Right cardiac atrium (tissue), 5 donors: Measurements from ENCODE around the gene CDK14. TPM values are rescaled to one million over a fixed set of nuclear protein-coding genes. Genes with fewer than 3 reads are reported as not detected.
"Not testable (repeated sequence)": the region's sequence is repeated elsewhere in the genome, so short reads cannot be mapped to it uniquely, and the experiment has no call there.

Experiments used
- ATAC-seq, 2 donors: fragments of 200-7000 bp; cut with Tn5 transposase; one replicate each; pipeline versions ENCODE4 v1.8.0 to v1.9.1; 2020; ENCODE audit warnings: moderate library complexity in 2 of 2, mild to moderate bottlenecking in 1 of 2
- DNase-seq, 3 donors: peaks; one replicate each; pipeline ENCODE4 v3.0.0-alpha.2; 2020
- H3K27ac ChIP-seq: one replicate; pipeline ENCODE4 v1.5.1; 2013; ENCODE audit warnings: mild to moderate bottlenecking, low read length, control low read depth, moderate library complexity
- H3K27me3 ChIP-seq: one replicate; pipeline ENCODE4 v1.6.1; 2013; ENCODE audit not compliant: control insufficient read depth, insufficient read depth
- H3K4me1 ChIP-seq: one replicate; pipeline ENCODE4 v1.6.1; 2013; ENCODE audit warnings: low read length; ENCODE audit not compliant: control insufficient read depth, insufficient read depth
- H3K4me3 ChIP-seq: one replicate; pipeline ENCODE4 v1.5.1; 2013; ENCODE audit warnings: low read length, control low read depth
- H3K9me3 ChIP-seq: one replicate; pipeline ENCODE4 v1.6.1; 2013; ENCODE audit warnings: low read length; ENCODE audit not compliant: control insufficient read depth
- WGBS: extraction: QIAGEN DNeasy Blood & Tissue Kit; methylation state at CpG from one replicate; pipeline ENCODE4 v1.1.7; 2013; 5-methylcytosine and 5-hydroxymethylcytosine counted together
- intact Hi-C, 4 donors: fragments of 100-400 bp; cut with DNase I; formaldehyde crosslinking; loops; one replicate each; pipeline versions ENCODE4 v1.11.0 to v1.14.0; 2022 to 2023
- polyA plus RNA-seq: library from polyadenylated mRNA; stranded (reverse); fragments of 200-250 nt; gene quantifications from one replicate; pipeline ENCODE4 v1.2.3, GENCODE V29; 2013
- total RNA-seq, 4 donors: library from RNA; stranded (reverse); fragmentation: NEBNext Ultra II Directional; extraction: Animal tissue kit (Norgen Biotek cat#: 25700); gene quantifications; one replicate each; pipeline ENCODE4 v1.2.1, GENCODE V29; 2021
- donor health status: healthy with polysubstance abuse.
- donor health status: DM: no; HTN: yes; CAD: no.
- donor health status: DM: no; HTN: no; CAD: no.
- donor health status: DM: no; HTN: yes; CAD: no; lungs with severe emphysema.
- donor health status: DM: yes; HTN: yes; CAD: no.

The CDK14 gene
- total and polyA plus RNA-seq, 5 donors: 10.7 to 93.1 (median 59.6) TPM

GRCh38 chr7:90769566-90769965 is 173.4 kb downstream of the CDK14 start:
- H3K27me3 ChIP-seq, H3K4me1 ChIP-seq, H3K27ac ChIP-seq, ATAC-seq, intact Hi-C loops, DNase-seq, H3K9me3 ChIP-seq, H3K4me3 ChIP-seq: not testable (repeated sequence)
- WGBS: 89% methylated on average over 5 of the region's 5 CpGs

- H3K9me3 ChIP-seq: no peaks in the 10 kb centered on the region
- no peak for DNase-seq
- peaks cover 1% of the 10 kb centered on the region for H3K4me1 ChIP-seq
- no peak for ATAC-seq
- WGBS: 92% methylated on average over 2 of the region's 2 CpGs
- no peaks in the 10 kb centered on the region for H3K27me3 ChIP-seq
- no peak overlapping the region for H3K27ac ChIP-seq
- no peak overlapping the region for H3K4me3 ChIP-seq
- intact Hi-C loops: no loop called here
These were observed 175.2 kb downstream of the CDK14 start for GRCh38 chr7:90771281-90771680.

- Histone ChIP-seq H3K27ac (no peak overlapping the region), H3K27me3 (no peaks in the 10 kb centered on the region), H3K4me1 (peaks cover 3% of the 10 kb centered on the region), H3K9me3 (no peaks in the 10 kb centered on the region), H3K4me3 (no peak overlapping the region)
- WGBS: 62% methylated on average over 6 of the region's 6 CpGs
- DNase-seq (no peak), ATAC-seq (no peak)
- intact Hi-C loops: no loop called here
These were observed 176.3 kb downstream of the CDK14 start for GRCh38 chr7:90772410-90772809.

- H3K27ac ChIP-seq: no peak overlapping the region
- intact Hi-C loops: no loop called here
- 93% methylated on average over 3 of the region's 3 CpGs for WGBS
- ATAC-seq (no peak), DNase-seq (no peak)
- no peaks in the 10 kb centered on the region for H3K9me3 ChIP-seq
- H3K4me3 ChIP-seq: no peak overlapping the region
- peaks cover 6% of the 10 kb centered on the region for H3K4me1 ChIP-seq
- H3K27me3 ChIP-seq: no peaks in the 10 kb centered on the region
These were observed 177.1 kb downstream of the CDK14 start for GRCh38 chr7:90773269-90773668.

- no peaks in the 10 kb centered on the region for H3K9me3 ChIP-seq
- no peak overlapping the region for H3K27ac ChIP-seq
- intact Hi-C loops: no loop called here
- no peaks in the 10 kb centered on the region for H3K27me3 ChIP-seq
- H3K4me3 ChIP-seq: no peak overlapping the region
- DNase-seq (no peak), ATAC-seq (no peak)
- 63% methylated on average over 3 of the region's 3 CpGs for WGBS
- H3K4me1 ChIP-seq: peaks cover 6% of the 10 kb centered on the region
These were observed 178.6 kb downstream of the CDK14 start for GRCh38 chr7:90774706-90775105.

GRCh38 chr7:90775383-90775965 is 179.4 kb downstream of the CDK14 start:
- H3K4me3 ChIP-seq: no peak overlapping the region
- ATAC-seq (no peak), DNase-seq (no peak)
- intact Hi-C loops: no loop called here
- H3K4me1 ChIP-seq: peaks cover 6% of the 10 kb centered on the region
- H3K9me3 ChIP-seq: no peaks in the 10 kb centered on the region
- WGBS: 54% methylated on average over 1 of the region's 1 CpG
- H3K27ac ChIP-seq: no peak overlapping the region
- no peaks in the 10 kb centered on the region for H3K27me3 ChIP-seq

GRCh38 chr7:90777041-90777440 is 180.9 kb downstream of the CDK14 start:
- intact Hi-C loops: no loop called here
- ATAC-seq (no peak), DNase-seq (no peak)
- no peak overlapping the region for H3K27ac ChIP-seq
- 62% methylated on average over 2 of the region's 2 CpGs for WGBS
- H3K9me3 ChIP-seq: no peaks in the 10 kb centered on the region
- H3K27me3 ChIP-seq: no peaks in the 10 kb centered on the region
- H3K4me1 ChIP-seq: peaks cover 6% of the 10 kb centered on the region
- H3K4me3 ChIP-seq: no peak overlapping the region

DNA sequence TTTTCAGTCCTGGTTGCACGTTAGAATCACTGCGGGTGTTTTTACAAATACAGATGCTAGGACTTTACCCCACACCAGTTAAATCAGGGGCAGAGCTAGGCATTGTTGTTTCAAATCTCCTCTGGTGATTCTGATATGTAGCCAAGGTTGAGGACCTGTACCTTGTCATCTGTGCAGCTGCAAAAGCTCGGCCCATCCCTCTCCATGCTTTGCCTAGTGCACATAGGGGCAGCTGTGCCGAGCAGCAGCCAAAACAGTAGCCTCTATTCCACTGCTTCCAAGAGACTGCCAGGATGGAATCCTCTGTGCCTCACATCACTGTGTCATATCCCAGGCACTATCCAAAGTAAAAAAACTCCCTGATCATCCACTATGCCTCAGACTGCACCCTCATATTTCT is 181.3 kb downstream of the CDK14 start:
- H3K4me1 ChIP-seq: peaks cover 5% of the 10 kb centered on the region
- DNase-seq (peak in 1 of 3 donors; percentile 56), ATAC-seq (peak; percentile 59 to 62)
- WGBS: 54% methylated on average over 4 of the region's 4 CpGs
- intact Hi-C loops: no loop called here
- H3K4me3 ChIP-seq: no peak overlapping the region
- no peaks in the 10 kb centered on the region for H3K9me3 ChIP-seq
- H3K27me3 ChIP-seq: no peaks in the 10 kb centered on the region
- H3K27ac ChIP-seq: no peak overlapping the region

DNA sequence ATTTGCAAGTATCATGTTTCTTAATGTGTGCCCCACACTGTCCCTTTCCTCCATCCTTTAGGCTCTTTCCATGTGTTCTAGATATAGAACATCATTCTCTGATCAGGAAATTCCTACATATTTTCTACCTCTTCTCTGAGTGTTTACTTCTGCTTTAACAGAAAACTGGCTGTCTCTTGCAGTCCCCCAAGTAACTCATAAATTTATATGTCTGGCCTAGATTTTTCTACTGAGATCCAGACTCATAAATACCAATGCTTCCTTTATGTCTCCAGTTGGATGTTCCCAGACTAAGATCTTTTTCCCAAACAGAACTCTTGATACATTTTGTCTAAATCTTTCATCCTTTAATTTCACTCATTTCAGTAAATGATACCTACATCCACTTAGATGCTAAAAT is 181.8 kb downstream of the CDK14 start:
- intact Hi-C loops: no loop called here
- Histone ChIP-seq H3K9me3 (no peaks in the 10 kb centered on the region), H3K4me3 (no peak overlapping the region), H3K4me1 (peaks cover 4% of the 10 kb centered on the region), H3K27ac (no peak overlapping the region), H3K27me3 (no peaks in the 10 kb centered on the region)
- no peak for DNase-seq
- ATAC-seq: no peak

- intact Hi-C loops: loop anchor here in 1 of 4 donors (5.0 kb wide), 1 partner anchor 256 kb away; no protein-coding TSS in a partner anchor
- Histone ChIP-seq H3K4me3 (no peak overlapping the region), H3K27ac (no peak overlapping the region), H3K4me1 (no peaks in the 10 kb centered on the region), H3K27me3 (no peaks in the 10 kb centered on the region), H3K9me3 (no peaks in the 10 kb centered on the region)
- ATAC-seq (peak in 1 of 2 donors; percentile 74), DNase-seq (peak in 1 of 3 donors; percentile 49)
- 54% methylated on average over 4 of the region's 4 CpGs for WGBS
These were observed 191.9 kb downstream of the CDK14 start for GRCh38 chr7:90788052-90788451.

DNA sequence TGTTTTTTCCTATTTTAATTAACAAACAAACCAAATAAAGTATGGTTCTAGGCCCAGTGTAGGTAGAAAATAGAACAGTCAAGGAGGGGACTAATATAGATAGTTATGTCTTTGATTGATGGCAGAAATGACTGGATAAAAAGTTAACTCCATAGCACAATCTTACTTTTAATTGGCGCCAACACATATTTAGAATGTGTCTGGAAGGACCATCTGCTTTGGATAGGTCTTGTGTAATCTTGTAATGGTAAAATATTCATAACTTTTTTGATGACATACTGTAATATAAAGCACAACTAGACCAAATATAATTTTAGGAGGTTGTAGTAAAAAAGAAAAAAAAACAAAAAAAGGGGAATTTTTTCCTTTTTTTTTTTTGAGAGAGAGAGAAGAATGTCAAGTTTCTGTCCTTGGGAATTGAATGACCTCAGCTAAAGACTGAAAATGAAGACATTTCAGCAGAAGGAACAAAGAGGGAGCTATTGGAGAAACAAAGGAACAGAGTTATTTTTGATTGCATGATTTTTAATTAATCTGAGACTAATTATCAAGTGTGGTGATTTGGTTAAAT is 193.7 kb downstream of the CDK14 start:
- WGBS: 90% methylated on average over 1 of the region's 1 CpG
- Histone ChIP-seq H3K27me3 (no peaks in the 10 kb centered on the region), H3K9me3 (no peaks in the 10 kb centered on the region), H3K4me3 (no peak overlapping the region), H3K4me1 (no peaks in the 10 kb centered on the region), H3K27ac (no peak overlapping the region)
- DNase-seq (no peak), ATAC-seq (no peak)
- intact Hi-C loops: loop anchor here in 1 of 4 donors (5.0 kb wide), 1 partner anchor 258 kb away; no protein-coding TSS in a partner anchor

- no peaks in the 10 kb centered on the region for H3K4me1 ChIP-seq
- DNase-seq (no peak), ATAC-seq (no peak)
- intact Hi-C loops: no loop called here
- no peaks in the 10 kb centered on the region for H3K9me3 ChIP-seq
- H3K27me3 ChIP-seq: no peaks in the 10 kb centered on the region
- no peak overlapping the region for H3K4me3 ChIP-seq
- 78% methylated on average over 3 of the region's 3 CpGs for WGBS
- no peak overlapping the region for H3K27ac ChIP-seq
These were observed 195.5 kb downstream of the CDK14 start for GRCh38 chr7:90791596-90791995.
